Adrenal gland (tissue), 5 donors: Measurements from ENCODE around the gene RXRB.

Source experiments
- POLR2A ChIP-seq, 2 donors: fragments of 450-650 bp; IDR thresholded peaks; one replicate each; pipeline ENCODE4 v1.6.1; 2017; ENCODE audit warnings: antibody characterized with exemption in 2 of 2, mild to moderate bottlenecking in 2 of 2, moderate library complexity in 1 of 2
- TF ChIP-seq, protein P1 (sequence below), 6 experiments: fragments of 450-650 bp in 4 of 6; fragments of 200-600 bp in 2 of 6; sonication (generic) in 1 of 6; IDR thresholded peaks; 1 replicate in 5 of 6; 2 replicates in 1 of 6; pipeline versions ENCODE4 v1.5.1 to v1.8.0; 2016 to 2021; ENCODE audit warnings: antibody characterized with exemption in 6 of 6, mild to moderate bottlenecking in 2 of 6, moderate library complexity in 1 of 6
- donor health status: DM: no; HTN: no; CAD: no.

- TF ChIP-seq POLR2A (IDR thresholded peaks at IDR 0.05), result no peak
- TF ChIP-seq, protein P1, sequence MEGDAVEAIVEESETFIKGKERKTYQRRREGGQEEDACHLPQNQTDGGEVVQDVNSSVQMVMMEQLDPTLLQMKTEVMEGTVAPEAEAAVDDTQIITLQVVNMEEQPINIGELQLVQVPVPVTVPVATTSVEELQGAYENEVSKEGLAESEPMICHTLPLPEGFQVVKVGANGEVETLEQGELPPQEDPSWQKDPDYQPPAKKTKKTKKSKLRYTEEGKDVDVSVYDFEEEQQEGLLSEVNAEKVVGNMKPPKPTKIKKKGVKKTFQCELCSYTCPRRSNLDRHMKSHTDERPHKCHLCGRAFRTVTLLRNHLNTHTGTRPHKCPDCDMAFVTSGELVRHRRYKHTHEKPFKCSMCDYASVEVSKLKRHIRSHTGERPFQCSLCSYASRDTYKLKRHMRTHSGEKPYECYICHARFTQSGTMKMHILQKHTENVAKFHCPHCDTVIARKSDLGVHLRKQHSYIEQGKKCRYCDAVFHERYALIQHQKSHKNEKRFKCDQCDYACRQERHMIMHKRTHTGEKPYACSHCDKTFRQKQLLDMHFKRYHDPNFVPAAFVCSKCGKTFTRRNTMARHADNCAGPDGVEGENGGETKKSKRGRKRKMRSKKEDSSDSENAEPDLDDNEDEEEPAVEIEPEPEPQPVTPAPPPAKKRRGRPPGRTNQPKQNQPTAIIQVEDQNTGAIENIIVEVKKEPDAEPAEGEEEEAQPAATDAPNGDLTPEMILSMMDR (IDR thresholded peaks at IDR 0.05), result no peak
These were observed 8.9 kb downstream of the RXRB start for GRCh38 chr6:33191383-33192104.
